ENCODE data around the gene ARMC2.
"Not testable (repeated sequence)": the region's sequence is repeated elsewhere in the genome, so short reads cannot be mapped to it uniquely, and the experiment has no call there.

The ARMC2 gene

DNA sequence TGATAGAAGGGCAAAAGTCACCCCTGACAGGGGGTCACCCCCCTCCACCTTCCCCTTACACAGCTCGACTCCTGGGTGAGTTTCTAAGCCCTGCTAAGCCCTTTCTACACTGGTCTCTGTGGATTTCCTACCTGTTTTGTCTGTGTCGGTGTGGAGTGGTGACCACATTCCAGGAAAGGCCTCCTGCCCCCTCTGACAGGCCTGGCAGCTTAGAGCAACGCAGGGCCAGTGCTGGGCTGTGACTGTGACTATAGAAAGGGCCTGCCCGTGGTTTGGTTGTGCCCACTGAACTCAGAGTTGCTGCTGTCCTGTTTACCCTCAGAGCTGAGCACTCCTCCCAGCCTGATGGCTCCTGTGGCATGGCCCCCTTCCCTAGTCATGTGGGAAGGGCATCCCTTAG, 109.0 kb downstream of the ARMC2 start:
- DNase-seq, result no peak

GRCh38 chr6:108958900-108959770, 110.9 kb downstream of the ARMC2 start:
- no peak for DNase-seq

DNA sequence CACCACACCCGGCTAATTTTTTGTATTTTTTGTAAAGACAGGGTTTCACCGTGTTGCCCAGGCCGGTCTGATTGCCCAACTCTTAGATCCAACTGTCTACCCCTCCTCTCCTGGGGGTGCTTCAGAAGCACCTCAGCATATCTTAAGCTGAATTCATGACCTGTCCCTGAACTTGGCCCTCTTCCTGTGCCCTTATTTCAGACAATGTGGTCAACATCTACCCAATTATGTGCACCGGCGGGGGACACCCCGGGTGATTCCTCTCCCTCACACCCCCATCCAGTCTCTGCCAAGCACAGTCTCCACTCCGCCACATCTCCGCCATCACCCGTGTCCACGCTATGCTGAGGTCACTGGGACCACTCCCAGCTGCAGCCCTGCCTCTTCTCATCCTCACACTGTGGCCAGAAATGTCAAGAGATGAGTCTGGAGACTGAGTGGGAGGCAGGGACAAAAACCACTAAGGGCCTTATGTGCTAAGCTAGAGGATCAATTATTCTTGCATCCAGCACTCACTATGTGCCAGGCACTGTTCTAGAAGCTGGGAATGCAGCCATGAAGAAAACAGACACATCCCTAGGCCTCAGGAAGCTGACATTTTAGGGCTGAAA, 111.9 kb downstream of the ARMC2 start:
- DNase-seq, result no peak

DNA sequence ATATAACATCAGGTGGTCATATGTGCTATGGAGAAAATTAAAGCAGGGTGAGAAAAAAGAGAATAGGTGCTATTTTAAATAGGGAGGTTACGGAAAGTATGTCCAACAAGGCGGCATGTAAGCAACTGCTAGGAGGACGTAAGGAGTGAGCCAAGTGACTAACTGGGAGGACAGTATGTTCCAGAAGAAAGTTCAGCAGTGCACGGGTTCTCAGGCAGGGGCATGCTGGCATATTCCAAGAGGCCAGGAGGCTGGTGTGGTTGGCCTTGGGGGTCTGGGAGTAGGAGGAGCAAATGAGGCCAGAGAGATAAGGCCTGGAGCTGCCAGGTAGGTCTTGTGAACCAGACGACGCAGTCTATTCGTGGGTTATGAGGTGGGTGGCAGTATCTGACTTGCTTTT, 112.4 kb downstream of the ARMC2 start:
- no peak for DNase-seq

DNA sequence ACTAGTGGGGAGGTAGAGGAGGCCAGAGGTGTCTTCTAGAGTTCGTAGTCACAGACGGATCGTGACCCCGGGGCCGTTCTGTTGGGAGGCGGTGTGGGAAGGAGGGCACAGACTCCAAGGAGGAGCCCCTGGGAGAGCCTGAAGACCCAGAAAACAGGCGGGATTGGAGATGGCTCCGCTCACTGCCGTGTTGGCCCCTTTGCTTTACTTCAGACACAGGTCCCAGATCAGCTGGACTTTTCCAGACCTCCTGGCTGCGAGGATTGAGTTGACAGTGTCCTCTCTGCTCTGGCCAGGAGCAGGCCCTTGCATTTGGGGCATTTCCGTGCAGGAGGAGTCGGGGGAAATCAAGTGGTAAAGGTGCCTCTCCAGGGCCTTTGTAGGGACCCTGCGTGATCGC, 112.9 kb downstream of the ARMC2 start:
- no peak for DNase-seq

DNA sequence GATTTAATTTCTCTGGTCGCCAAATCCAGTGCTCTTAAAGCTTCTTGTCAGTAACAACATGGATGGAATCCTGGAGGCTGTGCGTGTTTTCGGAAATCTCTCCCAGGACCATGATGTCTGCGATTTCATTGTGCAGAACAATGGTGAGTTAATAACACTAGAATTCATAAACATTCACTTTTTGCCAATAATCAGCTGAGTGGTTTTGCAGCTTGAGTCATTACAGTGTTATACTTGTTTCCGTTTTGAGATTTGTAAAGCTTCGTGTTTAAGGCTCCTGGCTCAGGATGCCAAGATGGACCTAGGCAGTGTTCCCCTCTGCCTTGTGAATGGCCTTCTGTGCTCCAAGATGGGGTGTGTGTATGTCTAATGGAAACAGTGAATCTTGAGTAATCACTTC, 113.8 kb downstream of the ARMC2 start:
- no peak for DNase-seq

- no peak for DNase-seq
Measured at GRCh38 chr6:108966251-108966650, 118.0 kb downstream of the ARMC2 start.

GRCh38 chr6:108966855-108967755, 118.9 kb downstream of the ARMC2 start:
- DNase-seq, result peak; percentile 36 to 63

GRCh38 chr6:108968325-108969316, 120.4 kb downstream of the ARMC2 start:
- no peak for DNase-seq

DNA sequence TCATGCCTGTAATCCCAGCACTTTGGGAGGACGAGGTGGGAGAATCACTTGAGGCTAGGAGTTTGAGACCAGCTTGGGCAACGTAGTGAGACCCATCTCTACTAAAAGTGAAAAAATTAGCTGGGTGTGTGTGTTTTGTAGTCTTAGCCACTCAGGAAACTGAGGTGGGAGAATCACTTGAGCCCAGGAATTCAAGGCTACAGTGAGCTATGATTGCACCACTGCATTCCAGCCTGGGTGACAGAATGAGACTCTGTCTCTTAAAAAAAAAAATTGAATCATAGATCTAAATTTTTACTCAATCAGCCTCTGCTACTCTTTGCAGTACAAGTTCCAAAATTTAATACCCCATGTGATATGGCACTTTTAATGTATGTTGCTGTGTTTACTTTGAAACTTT, 121.6 kb downstream of the ARMC2 start:
- no peak for DNase-seq

GRCh38 chr6:108974201-108974600, 126.0 kb downstream of the ARMC2 start:
- DNase-seq, result no peak

- not testable (repeated sequence) for DNase-seq
Measured at GRCh38 chr6:108978638-108979037, 130.4 kb downstream of the ARMC2 start.

GRCh38 chr6:108982154-108983113, 134.2 kb downstream of the ARMC2 start:
- no peak for DNase-seq

DNA sequence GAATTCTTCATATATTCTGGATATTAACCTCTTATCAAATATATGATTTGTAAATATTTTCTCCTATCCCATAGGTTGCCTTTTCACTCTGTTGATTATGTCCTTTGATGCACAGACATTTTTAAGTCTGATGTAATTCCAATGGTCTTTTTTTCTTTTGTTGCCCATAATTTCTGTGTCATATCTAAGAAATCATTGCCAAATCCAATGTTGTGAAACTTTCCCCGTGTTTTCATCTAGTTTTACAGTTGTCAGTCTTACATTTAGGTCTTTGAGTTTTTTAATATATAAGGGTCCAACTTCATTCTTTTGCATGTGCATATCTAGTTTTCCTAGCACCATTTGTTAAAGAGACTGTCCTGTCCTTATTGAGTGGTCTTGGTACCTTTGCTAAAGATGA, 134.9 kb downstream of the ARMC2 start:
- DNase-seq, result no peak

GRCh38 chr6:108985301-108985700, 137.1 kb downstream of the ARMC2 start:
- DNase-seq, result no peak

- no peak for DNase-seq
Measured at GRCh38 chr6:108987156-108987555, 138.9 kb downstream of the ARMC2 start.

DNA sequence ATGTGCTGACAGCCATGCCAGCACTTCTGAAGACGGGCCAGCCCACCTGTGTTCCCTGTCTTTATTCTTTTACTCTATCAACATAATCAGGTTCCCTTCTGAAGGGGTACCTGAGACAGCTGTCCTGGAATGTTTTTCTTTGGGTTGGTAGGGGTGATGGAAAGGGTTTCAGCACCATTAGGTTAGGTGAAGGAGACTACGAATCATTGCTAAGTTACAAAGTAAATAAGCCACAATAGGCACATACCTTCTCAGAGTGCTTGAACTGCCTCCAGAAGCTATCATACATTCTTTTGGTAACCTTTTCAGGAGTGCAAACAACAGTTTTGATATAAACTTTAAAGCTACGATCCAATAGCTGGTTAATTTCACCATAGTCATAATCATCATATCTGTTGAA, 140.1 kb downstream of the ARMC2 start:
- no peak for DNase-seq

DNA sequence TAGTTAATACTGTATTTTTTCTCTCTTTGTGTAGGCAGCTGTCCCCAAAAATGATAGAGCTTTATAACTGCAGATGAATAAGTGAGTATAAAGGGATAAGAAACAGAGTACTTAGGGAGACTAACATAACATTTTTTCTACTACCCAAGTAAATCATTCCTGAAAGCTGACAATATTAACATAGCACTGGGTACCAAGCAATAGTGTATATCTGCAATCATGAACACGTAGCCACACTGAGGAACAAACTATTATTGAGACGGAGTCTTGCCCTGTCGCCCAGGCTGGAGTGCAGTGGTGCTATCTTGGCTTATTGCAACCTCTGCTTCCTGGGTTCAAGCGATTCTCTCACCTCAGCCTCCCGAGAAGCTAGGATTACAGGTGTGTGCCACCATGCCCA, 140.5 kb downstream of the ARMC2 start:
- DNase-seq, result no peak

GRCh38 chr6:108989700-108990099, 141.5 kb downstream of the ARMC2 start:
- no peak for DNase-seq

- no peak for DNase-seq
Measured at GRCh38 chr6:108993876-108994275, 145.7 kb downstream of the ARMC2 start.

GRCh38 chr6:108995296-108995695, 147.1 kb downstream of the ARMC2 start:
- DNase-seq, result no peak
